ENCODE data around the gene TRIM29. TPM values are rescaled to one million over a fixed set of nuclear protein-coding genes. Genes with fewer than 3 reads are reported as not detected.

TRIM29 gene
- total RNA-seq, 1 donor from 2014 or later: 56.7 TPM

- no peaks in the 10 kb centered on the region for H3K4me1 Mint-ChIP-seq (ENCODE audit: unreplicated experiment)
- no peaks in the 10 kb centered on the region for H3K36me3 Mint-ChIP-seq
- DNase-seq (ENCODE audit: extremely low spot score, unreplicated experiment): no peak
- H3K27ac Mint-ChIP-seq: no peak overlapping the region
- TF ChIP-seq CTCF (conservative IDR thresholded peaks at IDR 0.05): no peak
- peaks cover 23% of the 10 kb centered on the region for H3K27me3 Mint-ChIP-seq
- H3K9me3 Mint-ChIP-seq: no peaks in the 10 kb centered on the region
- H3K4me3 Mint-ChIP-seq: no peak overlapping the region
Observed at GRCh38 chr11:120104041-120104565, 33.8 kb downstream of the TRIM29 start.

DNA sequence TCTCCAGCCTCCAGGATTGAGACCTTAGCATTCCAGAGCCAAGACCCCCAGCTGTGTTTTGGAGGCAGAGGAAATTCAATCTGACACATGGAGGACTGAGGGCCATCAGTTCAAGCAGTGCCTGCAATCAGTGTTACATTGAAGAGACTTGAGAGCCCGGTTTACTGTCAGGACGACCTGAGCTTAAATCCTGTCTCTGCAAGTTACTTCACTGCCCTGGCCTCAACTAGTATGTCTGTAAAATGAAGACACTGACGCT lies 35.1 kb downstream of the TRIM29 start:
- H3K9me3 Mint-ChIP-seq: no peaks in the 10 kb centered on the region
- no peak overlapping the region for H3K4me3 Mint-ChIP-seq
- no peak for TF ChIP-seq CTCF (conservative IDR thresholded peaks at IDR 0.05)
- DNase-seq (ENCODE audit: extremely low spot score, unreplicated experiment): no peak
- no peaks in the 10 kb centered on the region for H3K36me3 Mint-ChIP-seq
- H3K4me1 Mint-ChIP-seq (ENCODE audit: unreplicated experiment): peaks cover 5% of the 10 kb centered on the region
- no peak overlapping the region for H3K27ac Mint-ChIP-seq
- peaks cover 21% of the 10 kb centered on the region for H3K27me3 Mint-ChIP-seq

GRCh38 chr11:120102050-120102863 lies 35.7 kb downstream of the TRIM29 start:
- TF ChIP-seq CTCF (conservative IDR thresholded peaks at IDR 0.05): no peak
- DNase-seq (ENCODE audit: extremely low spot score, unreplicated experiment): no peak
- H3K9me3 Mint-ChIP-seq: no peaks in the 10 kb centered on the region
- no peak overlapping the region for H3K27ac Mint-ChIP-seq
- no peak overlapping the region for H3K4me3 Mint-ChIP-seq
- peaks cover 19% of the 10 kb centered on the region for H3K27me3 Mint-ChIP-seq
- H3K36me3 Mint-ChIP-seq: no peaks in the 10 kb centered on the region
- peaks cover 10% of the 10 kb centered on the region for H3K4me1 Mint-ChIP-seq (ENCODE audit: unreplicated experiment)

- H3K4me1 Mint-ChIP-seq (ENCODE audit: unreplicated experiment): peaks cover 21% of the 10 kb centered on the region
- no peak for DNase-seq (ENCODE audit: extremely low spot score, unreplicated experiment)
- no peaks in the 10 kb centered on the region for H3K36me3 Mint-ChIP-seq
- no peak overlapping the region for H3K27ac Mint-ChIP-seq
- TF ChIP-seq CTCF (conservative IDR thresholded peaks at IDR 0.05): no peak
- H3K27me3 Mint-ChIP-seq: no peaks in the 10 kb centered on the region
- no peaks in the 10 kb centered on the region for H3K9me3 Mint-ChIP-seq
- no peak overlapping the region for H3K4me3 Mint-ChIP-seq
Observed at GRCh38 chr11:120098503-120099020, 39.4 kb downstream of the TRIM29 start.

DNA sequence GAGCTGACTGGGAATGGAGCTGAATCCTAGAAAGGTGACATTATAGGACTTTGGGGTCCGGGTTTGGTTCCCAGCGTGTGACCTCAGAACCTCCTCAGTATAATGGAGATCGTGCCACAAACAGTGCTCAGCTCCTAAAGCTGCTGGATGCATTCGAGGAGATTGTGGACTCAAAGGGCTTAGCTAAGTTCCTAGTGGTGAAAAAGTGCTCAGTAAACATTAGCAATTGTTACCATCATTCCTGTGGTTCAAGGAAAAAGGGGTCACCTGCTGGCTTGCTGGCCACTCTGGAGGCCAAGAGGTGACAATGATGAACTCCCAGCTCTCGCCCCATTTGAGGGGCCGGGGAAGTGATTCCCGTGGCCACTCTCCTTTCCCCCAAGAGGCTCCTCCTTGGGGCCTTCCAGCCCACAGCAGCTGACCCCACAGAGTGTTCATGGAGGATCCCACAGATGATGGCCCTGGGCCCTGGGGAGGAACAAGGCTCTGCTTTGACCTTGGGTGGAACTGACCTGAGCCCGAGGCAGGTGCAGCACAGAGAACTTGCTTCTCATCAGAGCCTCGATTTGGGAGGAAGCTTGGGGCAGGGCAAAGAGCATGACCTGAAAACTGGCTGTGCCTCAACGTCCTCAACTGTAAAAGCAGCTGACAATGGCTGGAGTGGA lies 40.1 kb downstream of the TRIM29 start:
- Mint-ChIP-seq H3K36me3 (no peaks in the 10 kb centered on the region), H3K27ac (no peak overlapping the region), H3K4me3 (peak overlapping the region; percentile 56), H3K27me3 (no peaks in the 10 kb centered on the region), H3K9me3 (no peaks in the 10 kb centered on the region), H3K4me1 (ENCODE audit: unreplicated experiment) (peaks cover 21% of the 10 kb centered on the region)
- DNase-seq (ENCODE audit: extremely low spot score, unreplicated experiment): no peak
- TF ChIP-seq CTCF (conservative IDR thresholded peaks at IDR 0.05): no peak

Data from type B pancreatic cell (in vitro differentiated cells).